GM18499 (cell line): ENCODE measurements around the gene RAB6B.

Experiments used
- ATAC-seq: cut with Tn5 transposase; IDR thresholded peaks from one replicate; pipeline ENCODE4 v1.9.1; 2021; ENCODE audit warnings: moderate number of reproducible peaks; ENCODE audit not compliant: insufficient read depth, unreplicated experiment

The RAB6B gene

DNA sequence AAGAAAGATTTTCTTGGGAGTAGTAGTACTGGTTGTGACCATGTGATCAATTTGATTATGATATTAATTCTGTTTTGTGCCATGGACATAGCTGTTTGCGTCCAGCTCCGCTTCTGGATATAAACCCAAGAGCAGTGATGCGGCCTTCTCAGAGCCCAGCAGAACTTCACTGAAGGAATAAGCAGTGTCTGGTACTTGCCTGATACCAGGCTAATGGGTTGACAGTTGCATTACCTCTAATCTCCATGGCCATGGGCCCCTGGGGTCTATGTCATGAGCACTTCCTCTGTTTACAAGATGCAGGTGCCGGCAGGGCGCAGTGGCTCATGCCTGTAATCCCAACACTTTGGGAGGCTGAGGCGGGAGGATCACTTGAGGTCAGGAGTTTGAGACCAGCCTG, 36.3 kb upstream of the RAB6B start:
- ATAC-seq = no peak

DNA sequence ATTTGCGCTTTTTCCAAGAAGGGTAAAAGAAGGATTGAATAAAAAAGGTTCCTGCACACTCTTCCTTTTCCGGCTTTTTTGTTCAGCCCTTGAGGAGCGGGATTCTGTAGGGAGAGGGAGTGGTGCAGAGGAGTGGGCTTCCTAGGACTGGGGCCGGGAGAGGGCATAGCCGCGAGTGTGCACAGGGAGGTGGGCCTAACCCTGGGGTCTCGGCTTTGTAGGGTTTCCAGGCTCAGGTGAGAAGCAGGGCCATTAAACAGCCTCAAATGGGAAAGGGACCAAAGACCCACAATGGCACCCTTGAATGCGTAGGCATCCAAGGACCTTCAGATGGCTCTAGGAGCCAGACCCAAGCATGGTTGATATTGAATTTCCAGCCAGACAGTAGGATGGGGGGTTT, 35.4 kb upstream of the RAB6B start:
- no peak for ATAC-seq

DNA sequence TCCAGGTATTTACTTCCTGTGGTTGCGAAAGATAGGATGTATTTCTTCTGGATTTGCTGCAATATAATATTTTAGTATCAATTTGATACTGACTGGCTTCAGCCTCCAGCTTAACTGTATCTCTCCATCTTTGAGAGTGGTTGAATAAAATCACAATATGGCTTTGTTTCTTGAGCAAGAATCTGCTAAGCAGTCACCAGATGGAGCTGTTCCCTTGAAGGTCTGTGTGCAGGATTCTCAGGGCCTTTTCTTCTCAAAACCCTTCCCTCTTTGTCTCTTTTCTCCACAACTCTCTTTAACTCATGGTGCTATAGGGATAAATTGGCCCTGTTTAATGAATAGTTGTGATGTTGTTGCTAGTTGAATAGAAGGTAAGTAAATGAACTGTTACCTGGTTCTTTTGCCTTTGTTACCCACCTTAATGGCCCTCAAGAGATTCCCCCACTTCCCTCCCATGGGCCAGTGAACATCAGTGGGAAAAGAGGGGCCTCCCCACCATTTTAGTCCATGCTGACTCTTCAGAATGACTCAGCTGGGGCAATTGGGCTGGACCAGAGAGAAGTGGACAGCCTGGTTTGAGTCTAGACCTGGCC, 34.8 kb upstream of the RAB6B start:
- ATAC-seq = no peak

GRCh38 chr3:133928903-133929607, 33.4 kb upstream of the RAB6B start:
- no peak for ATAC-seq

DNA sequence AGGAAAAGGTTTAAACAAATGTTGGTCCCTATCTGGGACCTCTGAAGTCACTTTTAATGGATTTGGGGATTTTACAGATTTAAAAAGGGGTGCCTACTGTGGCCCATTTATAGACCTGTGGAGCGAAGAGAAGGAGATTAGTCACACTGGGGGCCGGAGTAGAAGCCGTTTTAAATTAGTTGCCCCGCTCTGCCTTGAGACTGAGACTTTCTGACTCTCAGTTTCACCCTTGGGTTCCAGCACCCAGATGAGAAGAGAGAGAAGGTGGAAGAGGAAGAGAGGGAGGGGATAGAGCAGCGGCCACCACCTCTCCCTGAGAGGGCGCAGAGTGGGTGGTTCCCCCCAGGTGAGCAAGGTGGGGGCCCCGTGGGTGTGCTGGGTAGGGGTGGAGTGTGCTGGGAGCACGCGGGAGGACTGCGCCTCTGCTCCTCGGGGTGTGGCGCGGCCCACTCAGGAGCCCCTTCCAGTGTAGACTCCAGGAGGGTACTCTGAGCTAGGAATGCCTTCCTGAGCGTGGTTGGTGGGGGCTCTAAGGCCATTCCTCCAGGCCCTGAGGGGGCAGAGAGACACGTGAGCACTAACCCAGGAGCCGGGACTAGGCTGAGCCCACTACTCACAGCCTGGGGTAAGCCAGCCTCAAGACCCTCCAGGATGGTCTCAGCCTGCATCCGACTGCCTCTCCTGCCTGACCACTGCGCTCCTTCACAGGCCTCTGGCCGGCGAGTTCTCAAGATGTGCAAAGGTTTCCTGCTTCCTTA, 32.6 kb upstream of the RAB6B start:
- no peak for ATAC-seq

GRCh38 chr3:133927540-133928066, 31.9 kb upstream of the RAB6B start:
- ATAC-seq = no peak

GRCh38 chr3:133926736-133927539, 31.3 kb upstream of the RAB6B start:
- ATAC-seq = no peak

GRCh38 chr3:133925960-133926735, 30.5 kb upstream of the RAB6B start:
- no peak for ATAC-seq

- ATAC-seq = no peak
These were observed 28.4 kb upstream of the RAB6B start for GRCh38 chr3:133924041-133924440.

GRCh38 chr3:133921592-133921991, 25.9 kb upstream of the RAB6B start:
- no peak for ATAC-seq

DNA sequence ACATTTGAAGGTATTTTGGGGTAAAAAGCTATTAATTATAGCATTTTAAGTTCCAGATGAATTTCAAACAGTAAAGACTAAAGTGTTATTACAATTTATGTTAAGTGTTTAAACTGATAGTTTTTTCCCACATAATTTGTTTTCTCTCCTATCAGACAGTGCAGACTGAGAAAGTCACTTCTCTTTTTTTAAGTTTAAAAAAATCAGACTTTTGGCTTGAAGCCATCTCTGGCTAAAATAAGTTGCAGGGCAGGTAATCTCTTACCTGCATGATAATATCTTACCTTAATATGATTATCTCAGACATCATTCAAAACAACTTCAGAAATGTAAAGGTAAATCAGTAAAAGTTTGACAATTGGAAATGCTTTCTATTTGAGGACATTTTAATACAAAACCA, 21.5 kb upstream of the RAB6B start:
- ATAC-seq = no peak

- no peak for ATAC-seq
These were observed 20.3 kb upstream of the RAB6B start for GRCh38 chr3:133915685-133916658.

GRCh38 chr3:133914839-133915600, 19.3 kb upstream of the RAB6B start:
- ATAC-seq = no peak

DNA sequence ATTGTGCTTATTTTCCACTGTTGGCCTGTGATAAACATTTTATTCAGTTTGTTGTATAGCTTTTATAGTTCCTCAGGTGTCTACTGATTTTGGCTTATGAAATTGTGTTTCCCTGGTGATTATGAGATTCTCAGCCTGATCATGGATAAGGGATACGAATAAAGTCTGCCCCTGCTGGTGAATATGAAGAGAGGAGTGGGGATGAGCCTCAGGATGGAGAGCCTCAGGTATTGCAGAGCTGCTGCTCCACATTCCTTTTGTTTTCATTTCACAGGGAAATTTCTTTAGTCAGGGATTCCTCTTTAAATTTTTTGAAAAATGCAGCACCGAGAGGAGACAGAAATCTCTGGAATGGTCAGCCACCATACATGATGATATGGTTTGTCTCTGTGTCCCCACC, 14.7 kb upstream of the RAB6B start:
- no peak for ATAC-seq

DNA sequence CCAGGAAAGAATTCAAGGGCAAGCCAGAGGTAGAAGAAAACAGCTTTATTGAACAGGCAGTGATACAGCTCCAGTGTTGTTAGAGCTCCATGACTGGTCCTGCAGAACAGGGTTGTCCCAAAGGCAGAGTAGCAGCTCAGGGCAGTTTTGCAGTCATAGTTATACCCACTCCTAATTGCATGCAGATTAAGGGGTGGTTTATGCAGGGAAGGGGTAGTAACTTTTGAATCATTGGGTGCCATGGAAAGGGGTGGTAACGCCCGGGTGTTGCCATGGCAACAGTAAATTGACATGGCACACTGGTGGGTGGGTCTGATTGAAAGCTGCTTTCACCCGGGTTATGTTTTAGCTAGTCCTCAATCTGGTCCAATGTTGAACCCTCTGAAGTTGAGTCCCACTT, 9.7 kb upstream of the RAB6B start:
- no peak for ATAC-seq

- ATAC-seq = no peak
These were observed 6.2 kb upstream of the RAB6B start for GRCh38 chr3:133901847-133902246.

GRCh38 chr3:133901083-133901482, 5.4 kb upstream of the RAB6B start:
- ATAC-seq = no peak

DNA sequence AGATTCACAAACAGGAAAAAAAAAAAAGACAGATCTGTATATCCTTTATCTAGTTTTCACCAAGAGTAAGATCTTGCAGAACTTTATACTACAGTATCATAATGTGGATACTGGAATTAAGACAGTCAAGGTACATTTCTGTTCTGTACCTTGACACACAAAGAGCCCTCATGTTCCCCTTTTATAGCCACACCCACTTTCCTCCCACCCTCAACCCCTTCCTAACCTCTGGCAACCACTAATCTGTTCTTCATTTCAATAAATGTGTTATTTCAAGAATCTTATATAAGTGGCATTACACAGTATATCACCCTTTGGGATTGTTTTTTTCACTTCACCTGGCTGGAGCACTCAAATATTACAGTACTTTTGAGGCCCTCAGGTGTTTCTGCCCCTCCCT, 3.6 kb upstream of the RAB6B start:
- no peak for ATAC-seq
